SK-N-SH treated with all-trans-retinoic acid at 6 μM for 48 hours (cell line): ENCODE data around the gene COX6B1.
"Not testable (repeated sequence)": the region's sequence is repeated elsewhere in the genome, so short reads cannot be mapped to it uniquely, and the experiment has no call there.

Experiments used
- ATAC-seq: fragments of 200-7000 bp; cut with Tn5 transposase; 3 replicates; pipeline ENCODE4 v1.9.1; 2020; ENCODE audit warnings: mild to moderate bottlenecking, moderate library complexity
- BACH2 ChIP-seq: fragments of 250-450 bp; sonication (Bioruptor Pico); IDR thresholded peaks from 2 replicates; pipeline ENCODE4 v1.9.0; 2021; ENCODE audit warnings: mild to moderate bottlenecking, borderline replicate concordance
- CSRNP3 ChIP-seq: fragments of 250-450 bp; sonication (Bioruptor Pico); IDR thresholded peaks from 2 replicates; pipeline ENCODE4 v1.5.1; 2021; ENCODE audit warnings: mild to moderate bottlenecking, moderate library complexity
- GLIS3 ChIP-seq: fragments of 250-450 bp; sonication (Bioruptor Pico); IDR thresholded peaks from 2 replicates; pipeline ENCODE4 v1.5.0; 2020; ENCODE audit warnings: mild to moderate bottlenecking, moderate library complexity
- POU6F1 ChIP-seq: fragments of 250-450 bp; sonication (Bioruptor Pico); IDR thresholded peaks from 2 replicates; pipeline ENCODE4 v1.8.0; 2021; ENCODE audit warnings: low read depth, mild to moderate bottlenecking, moderate library complexity, borderline replicate concordance
- PPARA ChIP-seq: fragments of 250-450 bp; sonication (Bioruptor Pico); IDR thresholded peaks from 2 replicates; pipeline ENCODE4 v1.5.0; 2020; ENCODE audit warnings: mild to moderate bottlenecking, borderline replicate concordance
- RARB ChIP-seq: fragments of 250-450 bp; sonication (Bioruptor Pico); IDR thresholded peaks from 2 replicates; pipeline ENCODE4 v1.8.0; 2021; ENCODE audit warnings: mild to moderate bottlenecking, moderate library complexity
- SNAI2 ChIP-seq: fragments of 250-450 bp; sonication (Bioruptor Pico); IDR thresholded peaks from 2 replicates; pipeline ENCODE4 v1.5.0; 2020; ENCODE audit warnings: mild to moderate bottlenecking, moderate library complexity
- ZFP30 ChIP-seq: fragments of 450-650 bp; formaldehyde crosslinking; IDR thresholded peaks from 2 replicates; pipeline ENCODE4 v1.5.0; 2022; ENCODE audit warnings: mild to moderate bottlenecking, moderate library complexity
- ZNF565 ChIP-seq: fragments of 450-650 bp; formaldehyde crosslinking; conservative IDR thresholded peaks from 2 replicates; pipeline ENCODE4 v1.5.0; 2020; ENCODE audit warnings: low read depth, mild to moderate bottlenecking, moderate library complexity
- TF ChIP-seq, protein P1 (sequence below): fragments of 250-450 bp; sonication (Bioruptor Pico); IDR thresholded peaks from 2 replicates; pipeline ENCODE4 v1.8.0; 2020; ENCODE audit warnings: mild to moderate bottlenecking, moderate library complexity, borderline replicate concordance
- TF ChIP-seq, protein P2 (sequence below): fragments of 250-450 bp; sonication (Bioruptor Pico); IDR thresholded peaks from 2 replicates; pipeline ENCODE4 v1.5.0; 2020; ENCODE audit warnings: mild to moderate bottlenecking, moderate library complexity

COX6B1 gene

DNA sequence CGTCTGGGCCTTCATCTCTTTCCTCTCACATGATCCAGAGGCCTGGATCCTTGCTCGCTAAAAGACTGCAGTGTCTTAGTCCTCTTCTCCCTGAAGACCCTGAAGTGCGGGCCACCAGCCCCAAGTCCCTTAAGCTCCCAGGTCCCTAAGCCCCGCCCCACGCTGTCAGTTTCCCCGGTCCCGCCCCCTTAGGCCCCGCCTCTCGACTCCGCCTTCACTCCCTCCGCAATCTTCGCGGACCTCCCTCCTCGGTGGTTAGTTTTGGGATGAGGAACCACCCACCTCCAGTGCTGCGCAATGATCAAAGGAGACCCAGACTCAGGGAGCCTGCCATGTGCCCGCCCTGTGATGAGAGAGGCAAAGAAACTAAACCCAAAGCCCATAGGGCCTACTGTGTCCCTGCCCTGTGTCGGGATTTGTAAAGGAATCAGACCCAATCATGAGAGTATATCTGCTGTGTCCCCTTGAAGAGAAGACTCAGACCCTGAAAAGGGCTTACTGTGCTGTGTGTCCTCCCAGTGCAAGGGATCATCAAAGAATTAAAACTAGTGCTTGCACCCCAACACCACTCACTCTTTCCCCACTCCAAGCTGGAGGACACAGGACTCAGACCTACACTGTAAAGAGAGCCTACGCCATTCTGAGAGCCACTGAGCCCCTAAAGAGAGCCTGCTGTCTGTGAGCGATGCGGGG is 3.0 kb upstream of the COX6B1 start:
- peak; percentile 14 for ATAC-seq
- TF ChIP-seq PPARA (CRISPR knock-in tag) = no peak
- no peak for TF ChIP-seq BACH2 (CRISPR knock-in tag)
- TF ChIP-seq GLIS3 (CRISPR knock-in tag) = no peak
- TF ChIP-seq, all 23 proteins: peak for 0

GRCh38 chr19:35645680-35646511 is 2.2 kb upstream of the COX6B1 start:
- TF ChIP-seq ZNF565 (CRISPR knock-in tag) = no peak
- TF ChIP-seq CSRNP3 (CRISPR knock-in tag) = no peak
- TF ChIP-seq POU6F1 (CRISPR knock-in tag) = no peak
- TF ChIP-seq, protein P1, sequence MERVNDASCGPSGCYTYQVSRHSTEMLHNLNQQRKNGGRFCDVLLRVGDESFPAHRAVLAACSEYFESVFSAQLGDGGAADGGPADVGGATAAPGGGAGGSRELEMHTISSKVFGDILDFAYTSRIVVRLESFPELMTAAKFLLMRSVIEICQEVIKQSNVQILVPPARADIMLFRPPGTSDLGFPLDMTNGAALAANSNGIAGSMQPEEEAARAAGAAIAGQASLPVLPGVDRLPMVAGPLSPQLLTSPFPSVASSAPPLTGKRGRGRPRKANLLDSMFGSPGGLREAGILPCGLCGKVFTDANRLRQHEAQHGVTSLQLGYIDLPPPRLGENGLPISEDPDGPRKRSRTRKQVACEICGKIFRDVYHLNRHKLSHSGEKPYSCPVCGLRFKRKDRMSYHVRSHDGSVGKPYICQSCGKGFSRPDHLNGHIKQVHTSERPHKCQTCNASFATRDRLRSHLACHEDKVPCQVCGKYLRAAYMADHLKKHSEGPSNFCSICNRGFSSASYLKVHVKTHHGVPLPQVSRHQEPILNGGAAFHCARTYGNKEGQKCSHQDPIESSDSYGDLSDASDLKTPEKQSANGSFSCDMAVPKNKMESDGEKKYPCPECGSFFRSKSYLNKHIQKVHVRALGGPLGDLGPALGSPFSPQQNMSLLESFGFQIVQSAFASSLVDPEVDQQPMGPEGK (CRISPR knock-in tag) = no peak
- TF ChIP-seq, all 23 proteins: peak for 0

GRCh38 chr19:35650581-35650980 is 2.5 kb downstream of the COX6B1 start:
- no peak for ATAC-seq
- TF ChIP-seq RARB (no peak), BACH2 (CRISPR knock-in tag) (no peak)

More at GRCh38 chr19:35645680-35646511, 2.2 kb upstream of the COX6B1 start:
- no peak for ATAC-seq

GRCh38 chr19:35654828-35655227 is 6.7 kb downstream of the COX6B1 start:
- ATAC-seq = not testable (repeated sequence)

GRCh38 chr19:35655600-35655999 is 7.5 kb downstream of the COX6B1 start:
- TF ChIP-seq GLIS3 (CRISPR knock-in tag) (no peak), ZFP30 (no peak), SNAI2 (CRISPR knock-in tag) (no peak), POU6F1 (CRISPR knock-in tag) (no peak), CSRNP3 (CRISPR knock-in tag) (no peak)
- TF ChIP-seq, protein P2, sequence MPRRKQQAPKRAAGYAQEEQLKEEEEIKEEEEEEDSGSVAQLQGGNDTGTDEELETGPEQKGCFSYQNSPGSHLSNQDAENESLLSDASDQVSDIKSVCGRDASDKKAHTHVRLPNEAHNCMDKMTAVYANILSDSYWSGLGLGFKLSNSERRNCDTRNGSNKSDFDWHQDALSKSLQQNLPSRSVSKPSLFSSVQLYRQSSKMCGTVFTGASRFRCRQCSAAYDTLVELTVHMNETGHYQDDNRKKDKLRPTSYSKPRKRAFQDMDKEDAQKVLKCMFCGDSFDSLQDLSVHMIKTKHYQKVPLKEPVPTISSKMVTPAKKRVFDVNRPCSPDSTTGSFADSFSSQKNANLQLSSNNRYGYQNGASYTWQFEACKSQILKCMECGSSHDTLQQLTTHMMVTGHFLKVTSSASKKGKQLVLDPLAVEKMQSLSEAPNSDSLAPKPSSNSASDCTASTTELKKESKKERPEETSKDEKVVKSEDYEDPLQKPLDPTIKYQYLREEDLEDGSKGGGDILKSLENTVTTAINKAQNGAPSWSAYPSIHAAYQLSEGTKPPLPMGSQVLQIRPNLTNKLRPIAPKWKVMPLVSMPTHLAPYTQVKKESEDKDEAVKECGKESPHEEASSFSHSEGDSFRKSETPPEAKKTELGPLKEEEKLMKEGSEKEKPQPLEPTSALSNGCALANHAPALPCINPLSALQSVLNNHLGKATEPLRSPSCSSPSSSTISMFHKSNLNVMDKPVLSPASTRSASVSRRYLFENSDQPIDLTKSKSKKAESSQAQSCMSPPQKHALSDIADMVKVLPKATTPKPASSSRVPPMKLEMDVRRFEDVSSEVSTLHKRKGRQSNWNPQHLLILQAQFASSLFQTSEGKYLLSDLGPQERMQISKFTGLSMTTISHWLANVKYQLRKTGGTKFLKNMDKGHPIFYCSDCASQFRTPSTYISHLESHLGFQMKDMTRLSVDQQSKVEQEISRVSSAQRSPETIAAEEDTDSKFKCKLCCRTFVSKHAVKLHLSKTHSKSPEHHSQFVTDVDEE (CRISPR knock-in tag) = no peak
- TF ChIP-seq, all 23 proteins: peak for 0
- ATAC-seq = no peak
